ENCODE results near the gene RPP30.
"Not testable (repeated sequence)": the region's sequence is repeated elsewhere in the genome, so short reads cannot be mapped to it uniquely, and the experiment has no call there.

The RPP30 gene

DNA sequence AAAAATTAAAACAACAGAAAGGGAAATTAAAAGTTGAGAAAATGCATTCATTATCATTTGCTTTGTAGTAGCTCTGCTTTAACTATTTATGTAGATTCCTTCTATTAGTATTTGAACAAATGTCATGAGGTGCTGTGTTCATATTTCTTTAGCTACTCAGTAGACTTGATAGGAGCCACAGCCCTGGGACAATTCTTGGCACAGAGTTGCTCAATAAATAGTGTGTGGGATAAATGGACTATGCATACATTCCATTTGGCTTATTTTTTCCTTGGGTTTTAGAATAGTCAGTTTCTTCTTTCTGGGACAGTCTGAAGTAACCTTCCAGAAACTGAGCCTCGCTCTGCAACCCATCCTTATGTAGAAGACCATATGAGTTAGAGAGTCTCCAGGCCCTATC lies 13.4 kb downstream of the RPP30 start:
- TF ChIP-seq, protein P1, sequence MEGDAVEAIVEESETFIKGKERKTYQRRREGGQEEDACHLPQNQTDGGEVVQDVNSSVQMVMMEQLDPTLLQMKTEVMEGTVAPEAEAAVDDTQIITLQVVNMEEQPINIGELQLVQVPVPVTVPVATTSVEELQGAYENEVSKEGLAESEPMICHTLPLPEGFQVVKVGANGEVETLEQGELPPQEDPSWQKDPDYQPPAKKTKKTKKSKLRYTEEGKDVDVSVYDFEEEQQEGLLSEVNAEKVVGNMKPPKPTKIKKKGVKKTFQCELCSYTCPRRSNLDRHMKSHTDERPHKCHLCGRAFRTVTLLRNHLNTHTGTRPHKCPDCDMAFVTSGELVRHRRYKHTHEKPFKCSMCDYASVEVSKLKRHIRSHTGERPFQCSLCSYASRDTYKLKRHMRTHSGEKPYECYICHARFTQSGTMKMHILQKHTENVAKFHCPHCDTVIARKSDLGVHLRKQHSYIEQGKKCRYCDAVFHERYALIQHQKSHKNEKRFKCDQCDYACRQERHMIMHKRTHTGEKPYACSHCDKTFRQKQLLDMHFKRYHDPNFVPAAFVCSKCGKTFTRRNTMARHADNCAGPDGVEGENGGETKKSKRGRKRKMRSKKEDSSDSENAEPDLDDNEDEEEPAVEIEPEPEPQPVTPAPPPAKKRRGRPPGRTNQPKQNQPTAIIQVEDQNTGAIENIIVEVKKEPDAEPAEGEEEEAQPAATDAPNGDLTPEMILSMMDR (IDR thresholded peaks at IDR 0.05; ENCODE audit: low read length, missing control alignments) = no peak
- peak; percentile 72 for DNase-seq (ENCODE audit: low read depth)
- no peak overlapping the region for H3K4me3 ChIP-seq (replicated peaks; ENCODE audit: low read depth, low read length)

DNA sequence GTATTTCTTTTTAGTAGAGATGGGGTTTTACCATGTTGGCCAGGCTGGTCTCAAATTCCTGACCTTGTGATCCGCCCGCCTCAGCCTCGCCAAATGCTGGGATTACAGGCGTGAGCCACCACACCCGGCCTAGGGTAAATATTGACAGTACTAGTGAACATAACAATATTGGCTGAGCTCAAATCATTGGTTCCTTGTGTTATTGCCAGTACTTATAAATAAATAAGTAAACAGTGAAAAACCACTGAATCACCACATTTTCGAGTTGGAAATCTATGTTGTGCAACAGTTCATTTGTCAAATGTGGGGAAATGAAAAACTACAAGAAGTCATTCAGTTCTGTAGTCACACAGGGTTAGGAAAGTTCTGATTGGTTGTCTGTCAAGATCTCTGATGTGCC lies 15.8 kb downstream of the RPP30 start:
- no peak for DNase-seq (ENCODE audit: low read depth)
- TF ChIP-seq, protein P1 (IDR thresholded peaks at IDR 0.05; ENCODE audit: low read length, missing control alignments) = no peak

DNA sequence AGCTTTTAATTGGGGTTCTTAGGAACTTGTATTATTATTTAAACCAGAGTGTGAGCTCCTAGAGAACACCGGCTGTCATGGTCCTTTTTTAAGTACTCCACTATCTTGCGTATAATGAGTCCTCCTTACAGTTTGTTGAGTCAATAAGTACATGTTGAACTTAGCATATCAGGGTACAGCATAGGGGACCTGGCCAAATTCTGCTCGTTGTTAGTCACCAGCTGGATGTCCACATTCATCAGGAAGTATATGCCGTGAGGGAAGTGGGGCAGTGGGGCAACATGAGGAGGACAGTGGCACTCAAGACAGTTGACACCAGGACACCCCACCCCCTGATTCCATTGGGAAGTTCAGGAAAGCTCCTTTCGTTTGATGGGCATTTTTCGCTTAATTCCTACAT lies 16.6 kb downstream of the RPP30 start:
- H3K4me3 ChIP-seq (replicated peaks; ENCODE audit: low read depth, low read length) = no peak overlapping the region
- TF ChIP-seq, protein P1 (IDR thresholded peaks at IDR 0.05; ENCODE audit: low read length, missing control alignments) = no peak
- DNase-seq (ENCODE audit: low read depth) = no peak

More for the DNA sequence above, 15.8 kb downstream of the RPP30 start:
- no peak overlapping the region for H3K4me3 ChIP-seq (replicated peaks; ENCODE audit: low read depth, low read length)

DNA sequence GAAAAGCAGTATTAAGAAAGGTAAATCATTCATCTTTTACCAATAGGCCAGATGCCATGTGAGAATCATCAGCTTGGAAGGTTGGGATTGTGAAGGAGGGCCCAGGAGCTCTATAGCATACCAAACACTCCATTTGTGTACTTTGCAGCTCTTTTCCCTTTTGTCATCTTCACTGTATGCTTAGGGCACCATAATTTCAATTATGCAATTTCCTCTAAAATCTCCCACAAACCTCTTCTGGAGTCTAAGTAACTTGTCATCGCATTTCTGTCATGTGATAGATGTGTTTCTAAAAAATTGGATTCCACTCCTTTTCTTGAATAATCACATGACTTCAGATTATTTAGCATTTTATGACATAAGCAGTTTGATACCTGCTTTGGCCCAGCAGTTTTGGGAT lies 17.9 kb downstream of the RPP30 start:
- no peak overlapping the region for H3K4me3 ChIP-seq (replicated peaks; ENCODE audit: low read depth, low read length)
- no peak for DNase-seq (ENCODE audit: low read depth)
- TF ChIP-seq, protein P1 (IDR thresholded peaks at IDR 0.05; ENCODE audit: low read length, missing control alignments) = no peak

DNA sequence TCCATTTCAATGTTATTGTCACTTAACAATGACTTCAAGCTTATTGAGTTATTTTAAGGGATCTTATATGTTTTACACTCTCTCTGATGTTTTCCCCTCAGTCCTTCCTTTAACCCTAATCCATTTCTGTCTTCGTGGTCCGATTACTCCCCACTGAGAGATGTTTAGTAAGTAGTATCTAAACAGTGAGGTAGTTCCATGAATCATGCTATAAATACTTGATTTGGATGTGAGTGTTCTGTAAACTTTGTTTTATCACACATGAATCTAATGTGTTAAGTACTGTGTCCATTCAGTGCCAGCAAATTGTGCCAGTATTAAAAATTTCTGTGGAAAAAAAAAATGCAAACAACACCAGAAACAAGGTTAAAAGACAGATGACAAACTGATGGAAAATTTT lies 18.6 kb downstream of the RPP30 start:
- DNase-seq (ENCODE audit: low read depth) = no peak
- TF ChIP-seq, protein P1 (IDR thresholded peaks at IDR 0.05; ENCODE audit: low read length, missing control alignments) = no peak
- no peak overlapping the region for H3K4me3 ChIP-seq (replicated peaks; ENCODE audit: low read depth, low read length)

DNA sequence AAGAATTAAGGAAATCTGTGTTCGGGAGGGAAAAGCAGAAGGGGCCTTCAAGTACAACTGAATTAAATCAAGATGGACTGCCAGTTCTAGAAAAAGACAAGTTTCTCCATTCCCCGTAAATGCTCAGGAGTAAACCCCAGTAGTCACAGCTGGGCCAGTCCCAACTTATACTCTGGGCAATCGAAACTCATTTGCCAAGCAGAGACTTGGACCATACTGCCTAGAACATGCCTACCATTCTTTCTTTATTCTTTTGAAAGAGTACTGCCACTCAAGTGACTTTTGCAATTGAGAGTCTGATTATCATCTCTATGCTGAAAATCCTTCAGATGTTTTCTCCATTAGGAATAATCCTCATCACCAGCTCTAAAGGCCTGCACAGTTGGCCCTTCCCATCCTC lies 21.4 kb downstream of the RPP30 start:
- DNase-seq (ENCODE audit: low read depth) = no peak
- H3K4me3 ChIP-seq (replicated peaks; ENCODE audit: low read depth, low read length) = no peak overlapping the region
- TF ChIP-seq, protein P1 (IDR thresholded peaks at IDR 0.05; ENCODE audit: low read length, missing control alignments) = no peak

DNA sequence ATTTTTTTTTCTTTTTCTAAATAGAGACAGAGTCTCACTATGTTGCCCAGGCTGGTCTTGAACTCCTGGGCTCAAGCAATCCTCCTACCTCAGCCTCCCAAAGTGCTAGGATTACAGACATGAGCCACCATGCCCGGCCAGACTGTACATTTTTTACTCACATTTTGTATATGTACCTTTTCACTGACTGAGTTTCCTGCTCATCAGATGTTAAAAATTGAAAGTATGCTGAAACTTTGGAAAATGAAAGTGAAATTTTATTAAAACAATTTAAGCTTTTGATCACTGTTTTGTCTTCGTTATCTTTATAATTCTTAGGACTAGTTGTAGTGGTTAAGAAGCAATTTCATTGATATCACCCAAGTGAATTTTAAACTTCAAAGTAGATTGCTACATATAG lies 25.1 kb downstream of the RPP30 start:
- H3K4me3 ChIP-seq (replicated peaks; ENCODE audit: low read depth, low read length); DNase-seq (ENCODE audit: low read depth): not testable (repeated sequence)

DNA sequence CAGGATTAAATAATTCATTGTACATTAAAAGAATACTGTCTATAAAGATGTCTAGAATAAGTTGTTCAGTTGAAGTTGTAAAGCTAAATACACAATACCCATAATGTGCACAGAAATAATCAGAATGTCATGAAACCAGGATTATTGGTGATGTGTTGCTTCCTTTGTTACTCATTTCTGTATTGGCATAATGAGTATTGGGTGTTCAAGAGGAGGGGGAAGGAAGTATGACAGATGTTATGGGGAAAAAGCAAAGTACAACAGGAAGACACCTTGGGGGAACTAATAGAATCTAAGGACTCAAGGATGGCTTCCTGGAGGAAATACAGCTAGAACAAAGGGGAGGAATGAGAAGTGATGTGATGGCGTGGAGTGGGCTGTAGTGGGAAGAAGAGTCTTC lies 34.2 kb downstream of the RPP30 start:
- no peak for DNase-seq (ENCODE audit: low read depth)
- H3K4me3 ChIP-seq (replicated peaks; ENCODE audit: low read depth, low read length) = no peak overlapping the region
- TF ChIP-seq, protein P1 (IDR thresholded peaks at IDR 0.05; ENCODE audit: low read length, missing control alignments) = no peak

Measured in fibroblast of pulmonary artery (primary cell).